GM23338 (cell line): ENCODE measurements around the gene BRD7. TPM values are rescaled to one million over a fixed set of nuclear protein-coding genes. Genes with fewer than 3 reads are reported as not detected.

ENCODE experiments used
- ATAC-seq: fragments of 200-7000 bp; cut with Tn5 transposase; 3 replicates; pipeline ENCODE4 v1.9.1; 2020
- DNase-seq: peaks from one replicate; pipeline ENCODE4 v3.0.0-alpha.2; 2015; ENCODE audit warnings: low spot score
- H2AFZ ChIP-seq: fragments of 200-600 bp; sonication (generic); 2 replicates; pipeline ENCODE4 v1.8.0; 2016; ENCODE audit warnings: antibody characterized with exemption, mild to moderate bottlenecking, moderate library complexity
- H3F3A ChIP-seq: fragments of 200-600 bp; sonication (generic); replicated peaks from 2 replicates; pipeline ENCODE4 v1.8.0; 2017; ENCODE audit warnings: antibody characterized with exemption, mixed run types, low read depth
- H3K27ac ChIP-seq: fragments of 200-600 bp; sonication (generic); 2 replicates; pipeline ENCODE4 v1.6.1; 2016; ENCODE audit warnings: low read depth
- H3K27me3 ChIP-seq: fragments of 200-600 bp; sonication (generic); 2 replicates; pipeline ENCODE4 v1.8.0; 2016; ENCODE audit warnings: mild to moderate bottlenecking, mixed run types, moderate library complexity; ENCODE audit not compliant: insufficient read depth
- H3K36me3 ChIP-seq: fragments of 200-600 bp; sonication (generic); 2 replicates; pipeline ENCODE4 v1.8.0; 2016; ENCODE audit warnings: mild to moderate bottlenecking; ENCODE audit not compliant: insufficient read depth
- H3K4me1 ChIP-seq: fragments of 200-600 bp; sonication (generic); 2 replicates; pipeline ENCODE4 v1.8.0; 2016; ENCODE audit warnings: mild to moderate bottlenecking, moderate library complexity; ENCODE audit not compliant: insufficient read depth
- H3K4me2 ChIP-seq: fragments of 200-600 bp; sonication (generic); 2 replicates; pipeline ENCODE4 v1.7.1; 2017; ENCODE audit warnings: mixed run types
- H3K4me3 ChIP-seq: fragments of 200-600 bp; sonication (generic); 2 replicates; pipeline ENCODE4 v1.6.1; 2016; ENCODE audit warnings: mixed run types
- H3K79me2 ChIP-seq: fragments of 200-600 bp; sonication (generic); replicated peaks from 2 replicates; pipeline ENCODE4 v1.8.0; 2017; ENCODE audit warnings: mild to moderate bottlenecking; ENCODE audit not compliant: insufficient read depth
- H3K9me2 ChIP-seq: fragments of 200-600 bp; sonication (generic); 2 replicates; pipeline ENCODE4 v1.8.0; 2017; ENCODE audit not compliant: insufficient read depth
- H4K20me1 ChIP-seq: fragments of 200-600 bp; sonication (generic); replicated peaks from 2 replicates; pipeline ENCODE4 v1.8.0; 2017; ENCODE audit warnings: mild to moderate bottlenecking; ENCODE audit not compliant: insufficient read depth
- H3K27ac Mint-ChIP-seq: 2 replicates; pipeline ENCODE4 v1.8.0; 2020; ENCODE audit warnings: inconsistent platforms, mild to moderate bottlenecking, moderate library complexity, mixed read lengths
- H3K27me3 Mint-ChIP-seq: 3 replicates; pipeline ENCODE4 v1.8.0; 2022; ENCODE audit warnings: low read depth, mild to moderate bottlenecking, moderate library complexity, mixed read lengths, inconsistent platforms; ENCODE audit not compliant: insufficient read depth, poor library complexity
- H3K36me3 Mint-ChIP-seq: 3 replicates; pipeline ENCODE4 v1.8.0; 2021; ENCODE audit warnings: low read depth, mild to moderate bottlenecking, inconsistent platforms, moderate library complexity, mixed read lengths
- H3K4me1 Mint-ChIP-seq: 3 replicates; pipeline ENCODE4 v1.8.0; 2020; ENCODE audit warnings: mild to moderate bottlenecking, inconsistent platforms, mixed read lengths
- H3K4me3 Mint-ChIP-seq: 3 replicates; pipeline ENCODE4 v1.8.0; 2021; ENCODE audit warnings: moderate library complexity, mild to moderate bottlenecking, inconsistent platforms, mixed read lengths
- H3K9me3 Mint-ChIP-seq: 3 replicates; pipeline ENCODE4 v1.8.0; 2020; ENCODE audit warnings: moderate library complexity, mild to moderate bottlenecking, inconsistent platforms, mixed read lengths
- JUNB ChIP-seq: IDR thresholded peaks from one replicate; pipeline ENCODE4 v1.6.1; 2016; ENCODE audit warnings: antibody characterized with exemption; ENCODE audit not compliant: unreplicated experiment
- NANOG ChIP-seq: IDR thresholded peaks from 2 replicates; pipeline ENCODE4 v1.6.1; 2016; ENCODE audit warnings: antibody characterized with exemption, borderline replicate concordance
- POLR2AphosphoS5 ChIP-seq: IDR thresholded peaks from 2 replicates; pipeline ENCODE4 v1.6.1; 2016; ENCODE audit warnings: antibody characterized with exemption, low read depth
- ZNF114 ChIP-seq: fragments of 250-450 bp; sonication (Bioruptor Pico); IDR thresholded peaks from 2 replicates; pipeline ENCODE4 v1.5.0; 2020; ENCODE audit warnings: mild to moderate bottlenecking, moderate library complexity
- ZNF331 ChIP-seq: fragments of 250-450 bp; sonication (Bioruptor Pico); IDR thresholded peaks from 2 replicates; pipeline ENCODE4 v1.5.0; 2020; ENCODE audit warnings: low read depth, mild to moderate bottlenecking, moderate library complexity
- ZNF462 ChIP-seq: fragments of 250-450 bp; sonication (Bioruptor Pico); IDR thresholded peaks from 2 replicates; pipeline ENCODE4 v1.5.0; 2020; ENCODE audit warnings: mild to moderate bottlenecking, moderate library complexity
- polyA plus RNA-seq: library from polyadenylated mRNA; unstranded; fragments of >200 nt; fragmentation: Nextera tagmentation; extraction: Ambion mirVana; gene quantifications from 2 replicates; pipeline ENCODE4 v1.2.1, GENCODE V29; 2016
- total RNA-seq: library from RNA; depleted of rRNA; stranded (reverse); fragments of >200 nt; shearing (Covaris generic); gene quantifications from 2 replicates; pipeline ENCODE4 v1.2.3, GENCODE V29; 2014

BRD7 gene
- total and polyA plus RNA-seq, 2 experiments from 2014 or later = 93.0 to 149 TPM

DNA sequence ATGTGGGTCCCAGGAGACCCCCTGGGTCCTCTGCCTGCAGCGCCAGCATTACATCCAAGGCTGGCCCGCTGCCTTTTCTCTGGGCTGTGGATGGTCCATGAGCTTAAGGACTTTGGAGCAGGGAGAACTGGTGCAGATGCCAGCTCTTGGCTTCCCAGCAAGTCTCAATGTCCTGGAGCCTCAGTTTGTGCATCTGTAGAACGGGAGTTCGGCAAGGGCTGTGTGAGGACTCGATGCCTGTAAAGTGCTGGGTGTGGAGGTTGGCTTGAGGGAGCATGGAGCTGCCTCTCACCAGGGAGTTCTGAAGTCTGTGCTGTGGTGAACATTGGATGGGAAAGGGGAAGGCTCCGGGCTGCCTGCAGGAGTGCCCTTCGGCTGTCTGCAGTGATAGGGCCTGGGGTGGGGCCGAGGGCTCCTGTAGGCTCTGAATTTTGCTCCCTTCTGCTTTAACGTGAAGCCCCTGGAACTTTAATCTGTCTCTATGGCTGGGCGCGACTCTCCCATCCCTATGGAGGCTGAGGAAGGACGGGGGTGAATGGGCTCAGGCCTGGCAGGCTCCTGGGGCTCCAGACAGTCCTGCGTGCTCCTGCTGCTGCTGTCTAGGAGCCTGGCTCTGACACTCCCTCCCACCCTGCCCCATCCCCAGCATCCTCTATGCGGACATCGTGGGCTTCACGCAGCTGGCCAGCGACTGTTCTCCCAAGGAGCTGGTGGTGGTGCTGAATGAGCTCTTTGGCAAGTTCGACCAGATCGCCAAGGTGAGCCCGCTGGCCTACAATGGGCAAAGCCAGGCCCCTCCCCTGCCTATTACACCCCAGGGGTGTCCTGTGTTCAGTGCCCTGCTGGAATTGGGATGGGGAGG is 74.6 kb downstream of the BRD7 start:
- H3K4me1 Mint-ChIP-seq = no peaks in the 10 kb centered on the region
- no peak overlapping the region for H2AFZ ChIP-seq
- no peaks in the 10 kb centered on the region for H4K20me1 ChIP-seq
- no peaks in the 10 kb centered on the region for H3K9me2 ChIP-seq
- no peaks in the 10 kb centered on the region for H3K79me2 ChIP-seq
- H3K36me3 Mint-ChIP-seq = no peaks in the 10 kb centered on the region
- DNase-seq (no peak), ATAC-seq (no peak)
- no peak overlapping the region for H3K4me3 ChIP-seq
- H3K27ac Mint-ChIP-seq = no peak overlapping the region
- no peaks in the 10 kb centered on the region for H3F3A ChIP-seq
- H3K4me2 ChIP-seq = no peak overlapping the region
- H3K27ac ChIP-seq = no peak overlapping the region
- H3K4me1 ChIP-seq = no peaks in the 10 kb centered on the region
- H3K9me3 Mint-ChIP-seq = no peaks in the 10 kb centered on the region
- no peak for TF ChIP-seq ZNF331 (CRISPR knock-in tag)
- TF ChIP-seq POLR2AphosphoS5 = no peak
- no peak for TF ChIP-seq NANOG
- TF ChIP-seq ZNF114 = no peak
- TF ChIP-seq ZNF462 = no peak
- no peak for TF ChIP-seq JUNB
- no peaks in the 10 kb centered on the region for H3K27me3 ChIP-seq
- no peaks in the 10 kb centered on the region for H3K36me3 ChIP-seq
- no peak overlapping the region for H3K4me3 Mint-ChIP-seq
- no peaks in the 10 kb centered on the region for H3K27me3 Mint-ChIP-seq
